ENCODE measurements around the gene HNRNPA0. TPM values are rescaled to one million over a fixed set of nuclear protein-coding genes. Genes with fewer than 3 reads are reported as not detected.

Gene HNRNPA0
- total and polyA plus RNA-seq, 2 of the 4 experiments (the other 2 are of a cell fraction) = 5.2 to 12.2 TPM

- TF ChIP-seq CTCF (conservative IDR thresholded peaks at IDR 0.05; ENCODE audit: low read depth, low read length) (0 out of 2 replicates have a peak, but pooled peaks have one; percentile 1), BHLHE40 (IDR thresholded peaks at IDR 0.05; ENCODE audit: low read depth, low read length) (no peak; the same call in 1 of the 2 replicates), CEBPB (IDR thresholded peaks at IDR 0.05; ENCODE audit: low read depth, low read length) (no peak), FOS (IDR thresholded peaks at IDR 0.05; ENCODE audit: low read depth, low read length) (peak; percentile 2; the same call in 1 of the 2 replicates), CHD1 (IDR thresholded peaks at IDR 0.05; ENCODE audit: low read depth, low read length) (no peak; the same call in 1 of the 2 replicates)
Measured at GRCh38 chr5:137754188-137754960, at the start of gene HNRNPA0 (continued).

Measured in IMR-90 (cell line).